ENCODE measurements around the gene ARHGAP31.
"Not testable (repeated sequence)": the region's sequence is repeated elsewhere in the genome, so short reads cannot be mapped to it uniquely, and the experiment has no call there.

ARHGAP31 gene

GRCh38 chr3:119322021-119322834 is 28.0 kb downstream of the ARHGAP31 start:
- FAIRE-seq = peak; percentile 61

GRCh38 chr3:119322835-119323722 is 28.9 kb downstream of the ARHGAP31 start:
- FAIRE-seq = no peak

GRCh38 chr3:119323723-119324085 is 29.5 kb downstream of the ARHGAP31 start:
- no peak for FAIRE-seq

- FAIRE-seq = no peak
Observed at GRCh38 chr3:119324899-119325298, 30.7 kb downstream of the ARHGAP31 start.

- no peak for FAIRE-seq
Observed at GRCh38 chr3:119326976-119327375, 32.8 kb downstream of the ARHGAP31 start.

- FAIRE-seq = no peak
Observed at GRCh38 chr3:119329551-119329950, 35.4 kb downstream of the ARHGAP31 start.

GRCh38 chr3:119330181-119330580 is 36.0 kb downstream of the ARHGAP31 start:
- no peak for FAIRE-seq

GRCh38 chr3:119330858-119331257 is 36.7 kb downstream of the ARHGAP31 start:
- no peak for FAIRE-seq

- no peak for FAIRE-seq
Observed at GRCh38 chr3:119331661-119332060, 37.5 kb downstream of the ARHGAP31 start.

GRCh38 chr3:119333773-119334509 is 39.8 kb downstream of the ARHGAP31 start:
- FAIRE-seq = no peak

GRCh38 chr3:119336823-119337222 is 42.6 kb downstream of the ARHGAP31 start:
- FAIRE-seq = no peak

- not testable (repeated sequence) for FAIRE-seq
Observed at GRCh38 chr3:119337407-119337806, 43.2 kb downstream of the ARHGAP31 start.

- no peak for FAIRE-seq
Observed at GRCh38 chr3:119338754-119339153, 44.6 kb downstream of the ARHGAP31 start.

- no peak for FAIRE-seq
Observed at GRCh38 chr3:119340014-119340413, 45.8 kb downstream of the ARHGAP31 start.

- no peak for FAIRE-seq
Observed at GRCh38 chr3:119340446-119340845, 46.3 kb downstream of the ARHGAP31 start.

- FAIRE-seq = no peak
Observed at GRCh38 chr3:119342176-119342575, 48.0 kb downstream of the ARHGAP31 start.

- FAIRE-seq = no peak
Observed at GRCh38 chr3:119343719-119344118, 49.5 kb downstream of the ARHGAP31 start.

GRCh38 chr3:119346076-119346496 is 51.9 kb downstream of the ARHGAP31 start:
- no peak for FAIRE-seq

GRCh38 chr3:119347036-119347435 is 52.9 kb downstream of the ARHGAP31 start:
- no peak for FAIRE-seq

- FAIRE-seq = no peak
Observed at GRCh38 chr3:119349354-119350041, 55.3 kb downstream of the ARHGAP31 start.

GRCh38 chr3:119350114-119350513 is 55.9 kb downstream of the ARHGAP31 start:
- no peak for FAIRE-seq

- no peak for FAIRE-seq
Observed at GRCh38 chr3:119351581-119351980, 57.4 kb downstream of the ARHGAP31 start.
